Myocyte (in vitro differentiated cells): Measurements from ENCODE around the gene IL36B. TPM values are rescaled to one million over a fixed set of nuclear protein-coding genes. Genes with fewer than 3 reads are reported as not detected.

ENCODE experiments used
- total RNA-seq: library from RNA; depleted of rRNA; stranded (reverse); fragments of >200 nt; gene quantifications from 2 replicates; pipeline ENCODE4 v1.2.3, GENCODE V29; 2014

The IL36B gene
- total RNA-seq, 1 donor from 2014 or later, result not detected

Other genes with a start within 250 kb of the IL36B start
- not detected in 2 replicates for gene IL1B, start 216.1 kb downstream of the IL36B start, total RNA-seq
- not detected in 2 replicates for gene IL37, start 141.7 kb downstream of the IL36B start, total RNA-seq
- gene IL36G, start 74.9 kb downstream of the IL36B start, total RNA-seq, result not detected in 2 replicates
- gene IL36A, start 47.4 kb downstream of the IL36B start, total RNA-seq, result not detected in 2 replicates
- not detected in 2 replicates for gene IL36RN, start 6.3 kb upstream of the IL36B start, total RNA-seq
- not detected in 2 replicates for gene IL1F10, start 15.1 kb upstream of the IL36B start, total RNA-seq
- not detected in 2 replicates for gene IL1RN, start 74.7 kb upstream of the IL36B start, total RNA-seq
- 0.83 and 1.2 TPM in 2 replicates for gene PSD4, start 121.1 kb upstream of the IL36B start, total RNA-seq
- 19.6 and 27.8 TPM in 2 replicates for gene PAX8, start 226.1 kb upstream of the IL36B start, total RNA-seq